GM12891 (cell line): ENCODE results near the gene LRP1B.

ENCODE experiments used
- PAX5 ChIP-seq: IDR thresholded peaks from 2 replicates; pipeline ENCODE4 v1.6.1; 2011; ENCODE audit warnings: low read length, moderate library complexity, mild to moderate bottlenecking; ENCODE audit not compliant: insufficient read depth, severe bottlenecking
- POLR2A ChIP-seq: IDR thresholded peaks from 2 replicates; pipeline ENCODE4 v1.6.1; 2011; ENCODE audit warnings: low read depth, low read length, control low read depth
- POLR2AphosphoS5 ChIP-seq: IDR thresholded peaks from 2 replicates; pipeline ENCODE4 v1.6.1; 2011; ENCODE audit warnings: low read depth, low read length, control low read depth
- POU2F2 ChIP-seq: IDR thresholded peaks from 2 replicates; pipeline ENCODE4 v1.6.1; 2011; ENCODE audit warnings: low read depth, mild to moderate bottlenecking, control low read depth, low read length, moderate library complexity
- TAF1 ChIP-seq: IDR thresholded peaks from 2 replicates; pipeline ENCODE4 v1.6.1; 2011; ENCODE audit warnings: low read depth, low read length, control low read depth

GRCh38 chr2:141524777-141525176 is 606.0 kb downstream of the LRP1B start:
- TF ChIP-seq POLR2AphosphoS5: no peak
- TF ChIP-seq POLR2A: no peak
- no peak for TF ChIP-seq TAF1
- no peak for TF ChIP-seq PAX5
- no peak for TF ChIP-seq POU2F2
